Measurements from ENCODE around the gene HOXC4.

The HOXC4 gene

GRCh38 chr12:54029529-54030441 lies 23.9 kb upstream of the HOXC4 start:
- DNase-seq, result no peak

GRCh38 chr12:54030442-54030801 lies 23.2 kb upstream of the HOXC4 start:
- no peak for DNase-seq

GRCh38 chr12:54030889-54031471 lies 22.7 kb upstream of the HOXC4 start:
- no peak for DNase-seq

- DNase-seq, result no peak
Measured at GRCh38 chr12:54031480-54031879, 22.2 kb upstream of the HOXC4 start.

- no peak for DNase-seq
Measured at GRCh38 chr12:54032086-54032619, 21.5 kb upstream of the HOXC4 start.

- no peak for DNase-seq
Measured at GRCh38 chr12:54032627-54033100, 21.0 kb upstream of the HOXC4 start, which contains the start of gene HOXC5. Gene HOXC5, plus strand, starts transcription at chr12:54033050. Its CDS starts 73 bp downstream, at chr12:54033123.

- DNase-seq, result no peak
Measured at GRCh38 chr12:54033106-54033979, 20.3 kb upstream of the HOXC4 start.

- no peak for DNase-seq
Measured at GRCh38 chr12:54033980-54034784, 19.5 kb upstream of the HOXC4 start.

GRCh38 chr12:54034785-54035310 lies 18.8 kb upstream of the HOXC4 start:
- no peak for DNase-seq

GRCh38 chr12:54035568-54036264 lies 17.9 kb upstream of the HOXC4 start:
- DNase-seq, result no peak

- DNase-seq, result no peak
Measured at GRCh38 chr12:54036620-54037359, 16.8 kb upstream of the HOXC4 start.

GRCh38 chr12:54037360-54038283 lies 16.0 kb upstream of the HOXC4 start:
- no peak for DNase-seq

GRCh38 chr12:54038284-54038870 lies 15.3 kb upstream of the HOXC4 start:
- DNase-seq, result no peak

- DNase-seq, result no peak
Measured at GRCh38 chr12:54038871-54039414, 14.7 kb upstream of the HOXC4 start.

- DNase-seq, result no peak
Measured at GRCh38 chr12:54039417-54040147, 14.1 kb upstream of the HOXC4 start.

GRCh38 chr12:54040148-54040494 lies 13.5 kb upstream of the HOXC4 start:
- DNase-seq, result no peak

GRCh38 chr12:54040648-54041047 lies 13.0 kb upstream of the HOXC4 start:
- no peak for DNase-seq

Data from T1000 (cell line).